Astrocyte (in vitro differentiated cells and primary cell): Measurements from ENCODE around the gene ZDHHC22.

Source experiments
- CTCF ChIP-seq: IDR thresholded peaks from 2 replicates; pipeline ENCODE4 v1.5.1; 2011; ENCODE audit warnings: low read depth, mild to moderate bottlenecking, inconsistent platforms, low read length, moderate library complexity; ENCODE audit not compliant: insufficient read depth
- EZH2 ChIP-seq: IDR thresholded peaks from 2 replicates; pipeline ENCODE4 v1.6.1; 2012; ENCODE audit warnings: mild to moderate bottlenecking, low read length, inconsistent platforms; ENCODE audit not compliant: insufficient read depth

GRCh38 chr14:77084985-77085384 is 56.6 kb downstream of the ZDHHC22 start:
- TF ChIP-seq CTCF = no peak
- no peak for TF ChIP-seq EZH2
